Erythroblast (primary cell): ENCODE data around the gene TMOD2.

Source experiments
- GATA1 ChIP-seq: IDR thresholded peaks from 2 replicates; pipeline ENCODE4 v1.6.1; 2011; ENCODE audit warnings: low read depth, mild to moderate bottlenecking, control low read depth, low read length, moderate library complexity
- POLR2A ChIP-seq: IDR thresholded peaks from 2 replicates; pipeline ENCODE4 v1.6.1; 2011; ENCODE audit warnings: mild to moderate bottlenecking, low read length

DNA sequence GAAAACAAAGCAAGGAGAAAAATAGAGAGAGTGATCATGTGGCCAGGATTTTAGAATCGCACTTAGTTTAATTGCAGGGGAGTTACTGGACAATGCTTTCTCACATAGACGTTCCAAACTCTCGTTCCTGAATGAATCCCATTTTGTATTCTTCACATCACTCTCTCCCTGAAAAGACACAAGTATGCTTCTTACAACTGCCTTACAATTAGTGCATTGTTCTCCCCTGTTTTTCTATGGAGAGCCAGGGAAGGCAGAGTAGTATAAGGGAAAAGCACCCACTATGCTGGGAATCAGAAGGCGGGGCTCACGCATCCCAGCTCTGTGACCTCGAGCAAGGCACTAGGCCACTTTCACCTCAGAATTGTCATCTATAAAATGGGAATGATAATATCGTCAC lies 14.4 kb downstream of the TMOD2 start:
- TF ChIP-seq POLR2A (no peak), GATA1 (no peak)
